GM04503 (cell line): ENCODE measurements around the gene CHIC2.
"Not testable (repeated sequence)": the region's sequence is repeated elsewhere in the genome, so short reads cannot be mapped to it uniquely, and the experiment has no call there.

ENCODE experiments used
- DNase-seq: peaks from one replicate; pipeline ENCODE4 v3.0.0-alpha.2; 2012; ENCODE audit warnings: low read depth

The CHIC2 gene

DNA sequence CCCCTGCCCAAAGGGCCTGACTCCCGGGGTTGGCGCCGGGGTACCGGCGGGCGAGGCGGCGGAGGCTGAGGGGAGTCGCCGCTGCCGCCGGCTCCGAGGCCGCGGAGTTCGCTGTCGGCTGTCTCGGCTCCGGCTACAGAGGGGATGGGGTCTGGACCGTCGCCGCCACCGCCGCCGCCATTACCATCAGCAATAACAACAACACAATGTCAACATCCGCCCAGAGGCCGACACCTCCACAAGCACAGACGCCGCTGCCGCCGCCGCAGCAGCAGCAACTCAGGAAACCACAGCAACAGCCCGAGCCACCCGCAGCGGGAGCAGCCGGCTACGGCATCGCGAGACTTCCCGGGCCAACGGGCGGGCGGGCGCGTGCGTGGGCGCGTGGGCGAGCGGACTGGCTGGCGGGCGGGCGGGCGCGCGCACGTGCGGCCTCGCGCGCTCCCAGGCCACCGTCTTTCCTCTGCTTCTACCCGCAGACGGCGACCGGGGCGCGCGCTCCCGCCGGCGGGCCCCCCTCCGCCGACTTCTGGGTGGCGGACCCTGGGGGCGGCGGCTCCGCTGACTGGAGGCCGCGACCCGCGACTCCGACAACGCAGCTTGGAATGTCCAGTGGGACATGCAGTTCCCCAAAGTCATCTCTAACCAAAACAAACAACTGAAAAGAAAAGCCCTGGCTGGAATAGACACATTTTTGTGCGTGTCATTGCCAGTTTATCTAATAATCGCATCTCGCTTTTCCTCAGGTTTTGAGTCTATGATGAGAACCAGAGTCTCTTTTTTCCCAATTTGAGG is at the start of gene CHIC2:
TSS of gene CHIC2 (minus strand) at position 289 of the 795 bp plus-strand sequence. CDS start 305 bp downstream, outside the sequence.
- peak; percentile 54 for DNase-seq

DNA sequence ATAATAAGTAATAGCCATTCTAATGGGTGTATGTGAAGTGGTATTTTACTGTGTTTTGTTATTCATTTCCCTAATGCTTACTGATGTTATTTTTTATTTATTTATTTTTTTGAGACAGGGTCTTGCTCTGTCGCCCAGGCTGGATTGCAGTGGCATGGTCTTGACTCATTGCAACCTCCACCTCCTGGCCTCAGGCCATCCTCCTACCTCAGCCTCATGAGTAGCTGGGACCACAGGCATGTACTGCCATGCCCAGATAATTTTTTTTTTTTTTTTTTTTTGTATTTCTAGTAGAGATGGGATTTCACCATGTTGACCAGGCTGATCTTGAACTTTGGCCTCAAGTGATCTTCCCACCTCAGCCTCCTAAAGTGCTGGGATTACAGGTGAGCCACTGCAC is 48.8 kb upstream of the CHIC2 start:
- not testable (repeated sequence) for DNase-seq

DNA sequence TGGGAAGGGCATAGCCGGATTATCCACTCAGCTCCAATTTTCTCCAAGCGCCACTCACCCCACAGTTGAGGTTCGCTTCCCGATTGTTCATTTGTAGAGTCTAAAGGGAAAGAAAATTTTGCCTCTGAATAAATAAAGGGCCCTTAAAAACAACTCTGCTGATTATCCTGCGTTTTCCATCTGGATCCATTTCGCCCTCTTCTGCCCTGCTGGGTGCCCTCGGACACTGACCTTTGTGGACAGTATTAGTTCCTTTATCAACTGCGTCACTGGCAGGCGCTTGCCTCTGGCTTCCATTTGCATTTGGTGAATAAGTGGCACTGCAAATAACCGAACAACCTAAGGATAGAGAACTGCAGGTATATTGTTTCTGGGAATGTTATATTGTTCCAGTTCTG is 45.6 kb upstream of the CHIC2 start:
- no peak for DNase-seq

DNA sequence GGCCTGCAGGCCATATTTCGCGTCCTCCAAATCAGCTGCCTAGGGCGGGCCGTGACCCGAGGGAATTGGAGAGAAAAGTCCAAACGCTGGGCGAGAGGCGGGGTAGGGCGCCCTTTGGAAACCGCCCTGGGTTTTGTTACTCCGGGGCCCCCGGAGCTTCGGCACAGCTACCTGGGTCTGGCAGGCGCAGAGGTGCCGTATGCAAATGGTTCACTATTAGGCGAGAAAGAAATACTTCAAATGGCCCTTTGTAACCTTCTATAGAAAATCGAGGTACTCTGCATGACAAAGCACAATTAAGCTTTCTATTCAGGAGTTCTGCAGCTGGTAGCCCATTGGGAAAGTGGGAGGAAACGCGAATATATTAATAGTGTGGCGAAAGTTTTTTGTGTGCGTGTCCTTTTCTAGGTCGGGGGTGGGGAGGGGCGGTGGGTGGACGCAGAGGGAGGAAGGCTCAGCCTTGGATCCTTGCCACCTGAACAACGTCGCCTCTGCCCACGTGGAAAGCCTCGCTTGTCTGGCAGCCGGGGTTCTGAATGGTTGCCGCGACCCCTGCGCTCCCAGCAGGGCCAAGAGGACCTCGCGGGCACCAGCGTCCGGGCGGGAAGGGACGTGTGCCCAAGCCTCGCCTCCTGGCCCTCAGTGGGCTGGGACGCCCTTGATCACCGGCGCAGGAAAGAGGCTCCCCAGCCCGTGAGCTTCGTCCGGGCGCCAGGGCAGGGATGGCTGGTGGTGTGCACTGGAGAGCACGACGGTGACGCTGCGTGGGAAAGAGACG is 45.0 kb upstream of the CHIC2 start:
- DNase-seq: no peak

DNA sequence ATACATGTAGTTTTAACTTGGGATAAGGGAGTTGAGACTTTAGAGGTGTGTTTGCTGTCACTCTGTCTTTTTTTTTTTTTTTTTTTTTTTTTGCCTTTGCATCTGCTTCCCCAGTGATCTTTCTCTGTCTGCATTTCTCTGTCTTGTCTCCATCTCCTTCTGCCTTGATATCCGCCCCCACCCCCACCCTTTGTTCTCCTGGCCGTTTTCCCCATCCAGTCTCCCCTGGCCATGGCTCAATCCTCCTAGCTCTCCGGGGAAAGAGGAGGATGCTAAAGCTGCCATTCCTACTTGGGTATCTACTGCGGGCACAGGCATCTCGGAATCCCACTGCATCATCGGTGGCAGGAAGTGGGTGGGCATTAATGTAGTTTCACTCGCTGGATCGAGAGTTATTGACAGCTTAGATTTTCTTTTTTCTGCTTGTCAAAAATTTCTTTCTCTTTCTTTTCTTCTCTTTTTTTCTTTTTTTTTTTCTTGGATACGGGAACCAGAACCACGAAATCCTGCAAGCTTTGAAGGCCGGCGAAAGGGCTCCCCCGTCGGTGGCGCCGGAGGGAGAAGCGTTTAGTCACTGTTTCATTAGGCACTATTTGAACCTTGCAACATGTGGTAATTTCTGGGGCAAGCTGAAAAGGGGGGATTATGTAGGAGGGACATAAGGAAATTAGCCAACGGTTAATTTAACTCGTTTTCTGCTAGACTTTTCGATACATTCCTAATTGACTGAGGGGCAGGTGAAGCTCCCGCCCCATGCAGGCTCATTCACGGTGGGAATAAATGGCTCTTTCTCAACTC is 43.7 kb upstream of the CHIC2 start:
- no peak for DNase-seq

DNA sequence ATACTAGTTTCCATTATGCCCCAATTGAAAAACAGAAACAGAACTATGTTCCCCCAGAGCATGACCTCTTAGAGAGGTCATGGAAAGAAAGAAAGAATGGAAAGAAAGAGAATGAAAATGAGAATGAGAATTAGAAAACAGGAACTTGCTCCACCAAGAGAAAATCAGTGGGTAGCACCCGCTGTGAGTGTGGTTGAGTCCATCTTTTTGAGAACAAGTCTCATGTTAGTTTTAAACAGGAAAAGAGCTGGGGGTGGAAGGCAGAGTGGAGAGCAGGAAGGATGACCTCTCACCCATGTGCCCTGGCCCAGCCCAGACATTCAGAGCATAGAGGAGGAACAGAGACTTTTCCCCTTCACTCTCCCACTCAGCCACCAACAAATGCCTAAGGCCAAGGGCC is 40.5 kb upstream of the CHIC2 start:
- DNase-seq: no peak

DNA sequence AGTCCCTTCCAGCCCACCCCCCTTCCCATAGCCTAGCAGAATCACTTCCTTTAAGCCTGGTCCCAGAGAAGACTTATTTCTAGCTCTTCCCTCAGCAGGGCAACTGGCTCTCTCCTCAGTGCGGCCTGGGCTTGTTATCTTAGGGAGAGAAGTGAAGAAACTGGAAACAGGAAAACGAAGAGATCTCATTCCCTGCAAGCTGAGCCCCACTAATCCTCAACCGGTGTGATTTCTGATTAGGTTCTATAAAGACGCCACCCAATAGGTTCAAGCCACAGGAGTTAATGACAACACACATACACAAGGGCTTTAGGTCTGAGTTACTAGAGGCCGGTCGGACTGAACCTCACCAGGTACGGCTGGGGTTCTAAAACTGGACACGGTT is 38.8 kb upstream of the CHIC2 start:
- no peak for DNase-seq

DNA sequence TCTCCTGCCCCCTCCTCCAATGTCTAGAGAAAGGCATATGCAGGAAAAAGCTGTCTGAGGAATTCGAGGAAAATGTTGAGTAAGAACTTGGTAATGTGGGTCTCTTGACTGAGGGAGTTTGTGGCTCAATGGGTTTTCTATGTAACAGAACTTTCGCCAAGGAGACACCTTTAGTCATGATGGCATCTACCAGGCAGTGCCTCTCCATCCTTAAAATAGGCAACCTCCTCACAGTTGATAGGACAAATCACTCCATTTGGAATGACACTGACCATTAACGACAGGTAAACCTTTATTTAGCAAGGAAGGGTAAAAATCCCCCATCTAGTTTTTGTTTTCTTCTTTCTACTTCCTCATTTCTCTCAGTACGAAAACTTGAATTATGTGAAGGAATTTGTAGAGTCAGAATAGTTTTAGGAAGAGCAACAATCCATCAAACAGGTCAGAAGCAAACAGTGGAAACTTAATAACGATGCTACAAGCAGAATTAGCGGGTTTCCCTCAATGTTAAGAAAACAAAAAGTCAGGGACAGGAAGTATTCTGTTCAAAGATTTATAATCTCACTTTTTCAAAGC is 38.2 kb upstream of the CHIC2 start:
- no peak for DNase-seq

DNA sequence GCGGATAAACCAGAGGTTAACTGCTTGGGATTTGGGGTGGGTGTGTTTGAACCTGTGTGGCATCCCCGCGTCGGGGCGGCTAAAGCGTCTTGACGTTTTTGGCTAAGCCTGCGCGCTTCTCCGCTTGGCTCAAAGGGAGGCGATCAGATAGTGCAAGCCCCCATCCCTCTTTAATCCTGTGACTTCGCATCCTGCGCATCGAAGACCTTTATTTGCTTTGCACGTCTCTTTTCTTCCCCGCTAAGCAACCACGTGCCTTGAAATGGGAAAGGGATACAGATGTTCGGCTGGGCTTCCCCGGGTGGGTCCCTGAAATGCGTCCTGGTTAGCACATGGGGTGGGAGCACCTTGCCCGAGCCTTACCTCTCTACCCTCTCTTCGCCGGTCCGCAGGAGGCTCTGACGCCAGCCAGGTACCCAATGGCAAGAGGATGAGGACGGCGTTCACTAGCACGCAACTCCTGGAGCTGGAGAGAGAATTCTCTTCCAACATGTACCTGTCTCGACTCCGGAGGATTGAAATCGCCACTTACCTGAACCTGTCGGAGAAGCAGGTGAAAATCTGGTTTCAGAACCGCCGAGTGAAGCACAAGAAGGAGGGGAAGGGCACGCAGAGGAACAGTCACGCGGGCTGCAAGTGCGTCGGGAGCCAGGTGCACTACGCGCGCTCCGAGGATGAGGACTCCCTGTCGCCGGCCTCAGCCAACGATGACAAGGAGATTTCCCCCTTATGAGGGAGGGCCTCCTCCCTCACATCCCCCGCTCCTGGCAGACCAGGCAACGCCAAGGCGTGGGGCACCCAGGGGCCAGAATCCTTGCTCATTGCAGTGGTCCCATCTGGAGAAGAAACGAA is 37.0 kb upstream of the CHIC2 start:
- no peak for DNase-seq

DNA sequence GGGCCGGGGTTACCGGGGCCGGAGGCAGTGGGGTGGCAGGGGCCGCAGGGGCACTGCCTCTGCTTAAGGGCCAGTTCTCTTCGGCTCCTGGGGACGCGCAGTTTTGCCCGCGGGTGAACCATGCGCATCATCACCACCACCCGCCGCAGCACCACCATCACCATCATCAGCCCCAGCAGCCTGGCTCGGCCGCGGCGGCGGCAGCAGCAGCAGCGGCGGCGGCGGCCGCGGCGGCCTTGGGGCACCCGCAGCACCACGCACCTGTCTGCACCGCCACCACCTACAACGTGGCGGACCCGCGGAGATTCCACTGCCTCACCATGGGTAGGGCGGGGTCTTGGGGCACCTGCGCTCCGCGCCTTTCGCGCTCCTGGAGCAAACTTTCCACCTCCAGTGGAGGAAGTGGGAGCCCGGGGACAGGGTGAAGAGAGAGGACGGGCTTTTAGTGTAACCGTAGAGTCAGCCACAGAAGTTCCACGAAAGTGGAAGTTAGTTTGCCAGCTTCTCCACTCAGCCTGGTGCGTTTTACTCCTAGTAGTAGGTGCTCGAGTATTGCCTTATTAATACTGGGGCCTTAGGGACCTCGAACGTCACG is 36.3 kb upstream of the CHIC2 start:
- DNase-seq: no peak

DNA sequence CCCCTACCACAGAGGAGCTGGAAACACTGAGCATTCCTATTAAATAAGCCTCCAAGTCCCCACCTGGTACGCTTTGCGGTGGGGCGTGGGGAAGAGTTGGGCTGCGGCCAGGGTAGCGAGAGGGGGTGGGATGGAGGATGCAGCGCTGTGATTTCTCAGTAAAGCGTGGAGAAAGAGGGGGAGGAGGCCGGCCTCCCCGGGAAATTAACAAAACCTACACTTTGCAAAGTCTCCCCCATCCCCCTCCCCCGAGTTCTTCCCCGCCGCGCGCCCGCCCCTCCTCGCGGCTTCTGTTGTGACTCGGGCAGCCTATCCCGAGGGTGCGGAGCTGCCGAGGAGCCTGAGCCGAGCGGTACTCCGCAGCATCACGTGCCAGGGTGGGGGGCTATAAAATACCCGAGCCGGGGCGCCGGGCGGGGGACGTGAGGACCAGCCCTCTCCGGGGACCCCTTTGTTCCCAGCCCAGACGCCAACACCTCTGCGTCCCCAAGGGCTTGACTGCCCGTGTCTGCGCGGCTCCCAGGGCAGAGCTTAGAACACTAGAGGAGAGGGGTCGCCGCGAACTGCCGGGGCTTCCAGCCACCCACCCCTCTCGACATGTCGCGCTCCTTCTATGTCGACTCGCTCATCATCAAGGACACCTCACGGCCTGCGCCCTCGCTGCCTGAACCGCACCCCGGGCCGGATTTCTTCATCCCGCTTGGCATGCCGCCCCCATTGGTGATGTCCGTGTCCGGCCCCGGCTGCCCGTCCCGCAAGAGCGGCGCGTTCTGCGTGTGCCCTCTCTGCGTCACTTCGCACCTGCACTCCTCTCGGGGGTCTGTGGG is 35.6 kb upstream of the CHIC2 start, which contains the start of gene GSX2:
TSS of gene GSX2 (plus strand) at position 416 of the 827 bp plus-strand sequence. CDS start at position 598, 182 bp downstream.
- no peak for DNase-seq

DNA sequence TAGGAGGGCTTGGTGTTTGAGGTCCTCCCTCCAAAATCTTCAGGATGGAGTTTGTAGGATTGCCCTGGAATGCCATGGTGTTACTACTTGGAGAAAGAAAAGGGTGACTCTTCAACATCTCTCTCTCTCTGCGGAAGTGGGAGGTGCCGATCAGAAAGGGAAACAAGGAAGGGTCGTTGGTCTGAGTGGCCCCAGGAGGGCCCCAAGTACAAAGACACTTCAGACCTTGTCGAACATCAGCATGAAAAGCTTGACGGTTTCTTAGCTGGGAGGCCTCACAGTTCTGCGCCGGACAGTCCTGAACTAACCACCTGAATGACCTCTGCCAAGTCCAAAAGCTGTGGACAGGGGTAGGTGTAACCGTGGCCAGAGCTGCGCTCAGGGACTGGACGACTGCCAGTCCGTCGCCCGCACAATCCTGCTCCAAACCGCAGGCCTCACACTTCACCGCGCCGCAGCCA is 34.9 kb upstream of the CHIC2 start:
- no peak for DNase-seq

DNA sequence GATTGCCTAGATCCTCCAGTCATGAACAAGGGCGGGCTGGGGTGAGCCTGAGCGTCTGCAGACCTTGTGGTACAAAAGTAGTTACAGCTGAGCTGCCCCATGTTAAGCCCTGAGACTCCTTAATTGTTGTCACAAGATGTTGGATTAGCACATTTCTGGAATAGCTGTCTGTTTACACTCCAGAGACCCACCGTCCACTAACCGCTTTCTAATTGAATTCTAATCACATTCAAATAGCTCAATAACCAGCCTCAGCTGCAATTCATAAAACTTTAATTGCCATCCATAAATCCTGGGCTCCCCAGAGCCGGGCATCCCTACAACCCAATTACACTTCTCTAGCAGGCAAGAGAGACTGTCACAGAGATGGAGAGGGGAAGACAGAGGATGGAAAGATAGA is 34.0 kb upstream of the CHIC2 start:
- no peak for DNase-seq

DNA sequence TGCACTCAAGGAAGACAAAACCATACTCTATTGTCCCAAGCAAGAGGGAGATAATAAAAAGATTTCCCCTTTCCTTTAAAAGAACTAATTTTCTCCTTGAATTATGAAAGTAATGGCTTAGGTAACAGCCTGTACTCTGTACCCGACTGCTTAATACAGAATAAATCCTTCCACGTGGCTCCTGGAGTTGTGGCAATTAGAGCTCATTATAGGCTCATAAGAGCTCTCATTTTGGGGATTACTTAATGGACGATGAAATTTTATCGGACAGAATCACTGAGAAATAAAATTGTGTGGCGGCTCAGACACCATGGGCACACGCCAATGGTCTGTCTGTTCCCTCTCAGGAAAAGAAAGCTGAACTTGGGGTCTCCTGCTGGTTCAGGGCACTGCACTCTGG is 32.7 kb upstream of the CHIC2 start:
- no peak for DNase-seq

DNA sequence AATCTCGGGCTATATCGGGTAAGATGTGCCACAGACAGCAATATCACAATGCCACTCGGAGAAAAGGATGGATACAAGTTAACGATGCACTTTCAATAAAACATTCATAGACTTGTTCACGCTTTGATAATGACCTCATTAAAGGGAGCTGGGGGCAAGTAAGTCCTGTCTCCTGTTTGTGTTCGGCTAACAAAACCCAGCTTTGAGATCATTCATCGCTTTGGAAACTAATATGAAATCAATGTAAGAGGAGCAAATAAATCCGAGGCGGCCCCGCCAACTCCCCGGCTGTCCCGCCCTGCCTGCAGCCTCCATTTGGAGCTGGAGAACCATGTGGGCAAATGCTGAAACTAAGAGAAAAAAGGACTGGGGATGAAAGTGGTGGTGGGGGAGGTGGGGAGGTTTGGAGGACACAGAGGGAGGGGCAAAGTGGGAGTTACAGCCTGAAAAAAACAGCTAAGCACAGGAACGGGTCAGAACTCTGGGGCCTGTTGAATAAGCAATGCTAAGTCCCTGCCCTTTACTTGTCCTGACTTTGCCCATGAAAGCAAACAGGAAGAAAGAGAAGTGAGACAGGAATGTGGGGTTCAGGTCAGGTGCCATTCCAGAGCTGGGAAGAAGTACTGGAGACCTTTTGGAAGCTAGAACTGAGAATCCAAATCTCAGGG is 32.0 kb upstream of the CHIC2 start:
- DNase-seq: no peak

DNA sequence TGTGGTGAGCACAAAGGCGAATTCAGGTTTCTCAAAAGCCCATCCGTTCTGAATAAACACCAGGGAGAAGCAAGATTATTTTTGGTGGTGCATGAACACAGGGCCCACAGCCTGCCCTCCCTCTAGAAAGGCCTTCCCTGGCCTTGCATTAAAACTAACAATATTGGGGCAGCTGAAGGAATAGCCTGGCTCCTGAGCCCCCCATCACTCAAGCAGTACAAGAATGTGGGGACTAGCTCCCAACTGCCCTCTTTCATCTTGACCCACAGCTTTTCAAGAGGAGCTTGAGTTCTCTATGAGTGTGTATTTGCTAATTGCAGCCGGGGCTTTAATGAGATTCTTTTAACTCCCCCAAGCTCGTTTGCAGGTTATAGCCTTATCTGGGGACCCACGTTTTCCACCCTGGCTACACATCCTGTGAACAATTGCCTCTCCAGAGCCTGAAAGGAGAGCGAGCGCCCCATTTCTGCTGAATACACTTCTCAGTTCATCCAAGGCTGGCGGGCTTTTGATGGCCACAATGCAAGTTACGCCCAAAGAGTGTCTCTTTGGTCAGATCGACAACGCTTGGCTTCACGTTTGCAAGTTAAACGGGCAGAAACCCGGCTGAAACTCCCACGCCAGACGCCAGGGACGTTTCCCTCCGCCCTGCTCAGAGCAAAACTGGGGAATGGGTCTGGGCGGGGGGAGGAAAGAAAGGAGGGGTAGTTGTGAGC is 30.9 kb upstream of the CHIC2 start:
- DNase-seq: no peak

DNA sequence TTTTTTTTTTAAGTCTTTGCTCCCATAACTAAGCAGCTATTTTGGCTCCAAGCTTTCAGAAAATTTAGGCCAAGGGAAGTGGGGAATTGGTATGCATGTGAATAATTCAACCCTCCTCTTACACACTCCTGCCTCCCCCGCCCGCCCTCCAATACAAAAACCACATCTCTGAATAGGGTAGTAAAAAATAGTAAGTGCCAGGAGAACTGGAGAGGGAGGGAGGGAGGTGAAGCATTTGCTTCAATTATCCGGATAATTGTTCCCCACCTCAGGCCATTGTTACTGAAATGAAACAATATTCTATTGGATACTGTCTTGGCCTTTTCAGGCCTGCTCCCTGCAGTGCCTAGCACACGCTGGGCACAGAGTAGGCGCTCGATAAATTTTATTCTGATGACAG is 30.0 kb upstream of the CHIC2 start:
- no peak for DNase-seq
